HUDEP-2 (cell line): Measurements from ENCODE around the gene TRAP1.
"Not testable (repeated sequence)": the region's sequence is repeated elsewhere in the genome, so short reads cannot be mapped to it uniquely, and the experiment has no call there.

ENCODE experiments used
- DNase-seq, 76 experiments: peaks; one replicate each; lab custom pipeline; 2025; ENCODE audit not compliant: unreplicated experiment in 76 of 76; lab: John Stamatoyannopoulos, UW

The TRAP1 gene

GRCh38 chr16:3675601-3676130 lies 41.7 kb downstream of the TRAP1 start:
- no peak for DNase-seq

GRCh38 chr16:3674513-3675295 lies 42.6 kb downstream of the TRAP1 start:
- no peak for DNase-seq

- no peak for DNase-seq
Observed at GRCh38 chr16:3673676-3674377, 43.5 kb downstream of the TRAP1 start.

- no peak for DNase-seq
Observed at GRCh38 chr16:3673201-3673600, 44.1 kb downstream of the TRAP1 start.

GRCh38 chr16:3672571-3673041 lies 44.7 kb downstream of the TRAP1 start:
- no peak for DNase-seq

- no peak for DNase-seq
Observed at GRCh38 chr16:3671424-3671823, 45.9 kb downstream of the TRAP1 start.

- DNase-seq: no peak
Observed at GRCh38 chr16:3670711-3671110, 46.6 kb downstream of the TRAP1 start.

- no peak for DNase-seq
Observed at GRCh38 chr16:3669082-3669481, 48.2 kb downstream of the TRAP1 start.

GRCh38 chr16:3668626-3669025 lies 48.7 kb downstream of the TRAP1 start:
- no peak for DNase-seq

GRCh38 chr16:3665508-3665907 lies 51.8 kb downstream of the TRAP1 start:
- no peak for DNase-seq

GRCh38 chr16:3664187-3664896 lies 53.0 kb downstream of the TRAP1 start:
- DNase-seq: no peak

GRCh38 chr16:3662601-3663000 lies 54.7 kb downstream of the TRAP1 start:
- no peak for DNase-seq

GRCh38 chr16:3661922-3662321 lies 55.4 kb downstream of the TRAP1 start:
- no peak for DNase-seq

GRCh38 chr16:3661311-3661710 lies 56.0 kb downstream of the TRAP1 start:
- no peak for DNase-seq

GRCh38 chr16:3659251-3659650 lies 58.1 kb downstream of the TRAP1 start:
- DNase-seq: no peak

GRCh38 chr16:3656491-3657468 lies 60.5 kb downstream of the TRAP1 start:
- DNase-seq: no peak

- DNase-seq: not testable (repeated sequence)
Observed at GRCh38 chr16:3656160-3656490, 61.2 kb downstream of the TRAP1 start.

- DNase-seq: no peak
Observed at GRCh38 chr16:3655396-3656159, 61.7 kb downstream of the TRAP1 start.

GRCh38 chr16:3655030-3655395 lies 62.3 kb downstream of the TRAP1 start:
- DNase-seq: no peak
